GM18858 (cell line): ENCODE results near the gene NLRP4.
"Not testable (repeated sequence)": the region's sequence is repeated elsewhere in the genome, so short reads cannot be mapped to it uniquely, and the experiment has no call there.

Experiments
- ATAC-seq: cut with Tn5 transposase; IDR thresholded peaks from one replicate; pipeline ENCODE4 v1.9.1; 2021; ENCODE audit not compliant: unreplicated experiment

Gene NLRP4

DNA sequence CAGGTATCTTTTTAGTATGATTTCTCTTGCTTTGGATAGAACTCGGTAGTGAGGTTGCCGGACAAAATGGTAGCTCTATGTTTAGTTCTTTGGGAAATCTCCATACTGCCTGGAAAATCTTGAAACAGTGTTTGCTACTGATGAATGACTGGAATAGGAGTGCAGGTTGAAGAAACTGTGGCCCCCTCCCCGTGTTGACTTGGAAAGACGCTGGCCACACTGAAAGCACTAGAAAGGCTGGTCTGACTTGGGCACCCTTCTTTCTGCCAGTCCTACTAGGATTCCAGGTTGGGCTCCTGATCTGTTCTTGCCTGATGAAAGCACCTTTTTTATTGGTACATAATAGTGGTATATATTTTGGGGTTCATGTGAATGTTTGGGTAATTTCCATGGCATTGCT, 46.3 kb downstream of the NLRP4 start:
- no peak for ATAC-seq

- ATAC-seq = no peak
Measured at GRCh38 chr19:55898911-55899310, 62.6 kb downstream of the NLRP4 start.

DNA sequence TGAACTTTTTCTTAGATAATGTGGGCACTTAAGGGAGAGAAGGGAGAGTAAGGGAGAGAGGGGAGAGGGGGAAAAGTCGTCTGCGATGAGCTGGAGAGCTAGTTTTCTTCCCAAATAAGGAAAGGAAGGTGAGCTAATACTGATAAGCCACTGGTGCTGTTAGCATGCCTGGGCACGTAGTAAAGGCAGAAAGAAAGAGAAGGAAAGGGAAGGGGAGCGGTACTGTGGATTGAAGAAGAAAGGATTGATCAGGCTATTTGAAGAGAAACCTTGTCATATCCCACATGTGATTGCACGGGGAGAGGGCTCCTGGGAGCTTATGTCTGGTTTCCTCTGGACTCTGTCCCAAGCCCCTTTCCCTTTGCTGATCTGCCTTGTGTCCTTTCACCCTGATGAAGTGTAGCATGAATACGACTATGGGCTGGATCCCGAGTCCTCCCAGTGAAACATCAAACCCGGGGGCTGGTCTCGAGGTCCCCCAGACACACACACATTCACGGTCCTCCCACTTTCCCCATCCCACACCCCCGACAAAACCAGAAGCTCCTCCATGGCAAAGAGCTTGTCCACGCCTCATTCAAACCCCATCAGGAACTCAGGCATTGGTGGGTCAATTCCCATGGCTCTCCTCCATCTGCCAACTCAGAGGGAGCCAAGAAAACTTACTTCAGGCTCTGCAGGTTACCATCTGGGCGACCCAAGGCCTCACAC, 65.2 kb downstream of the NLRP4 start:
- ATAC-seq = no peak

DNA sequence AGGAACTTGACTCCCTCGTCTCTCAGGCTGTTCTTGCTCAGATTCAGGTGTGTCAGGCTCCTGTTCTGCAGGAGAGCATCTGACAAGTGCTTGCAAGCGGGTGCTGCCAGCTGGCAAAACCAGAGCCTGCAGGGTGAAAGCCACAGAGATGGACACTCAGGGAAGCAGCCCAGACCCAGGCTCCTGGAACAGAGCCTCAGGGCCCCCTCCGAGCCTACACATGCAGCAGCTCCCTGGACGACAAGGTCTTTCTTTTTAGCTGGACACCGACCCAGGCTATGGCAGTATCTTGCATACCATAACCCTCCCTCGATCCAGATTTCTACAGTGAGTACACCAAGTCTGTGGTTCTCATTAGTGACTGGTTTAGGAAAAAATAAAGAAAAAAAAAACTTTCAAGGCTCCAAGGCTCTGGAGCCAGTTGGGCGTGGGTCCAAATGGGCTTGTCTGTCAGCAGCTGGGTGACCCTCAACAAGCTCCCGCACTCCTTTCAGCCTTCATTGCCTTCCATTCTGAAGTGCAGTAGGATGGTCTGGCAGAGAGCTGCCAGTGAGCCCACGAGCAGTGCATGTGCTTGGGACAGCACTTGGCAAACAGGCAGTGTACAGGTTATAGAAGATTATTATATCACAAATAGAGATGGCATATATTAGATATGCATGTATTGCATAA, 65.9 kb downstream of the NLRP4 start:
- ATAC-seq = no peak

- no peak for ATAC-seq
Measured at GRCh38 chr19:55907286-55907685, 70.9 kb downstream of the NLRP4 start.

DNA sequence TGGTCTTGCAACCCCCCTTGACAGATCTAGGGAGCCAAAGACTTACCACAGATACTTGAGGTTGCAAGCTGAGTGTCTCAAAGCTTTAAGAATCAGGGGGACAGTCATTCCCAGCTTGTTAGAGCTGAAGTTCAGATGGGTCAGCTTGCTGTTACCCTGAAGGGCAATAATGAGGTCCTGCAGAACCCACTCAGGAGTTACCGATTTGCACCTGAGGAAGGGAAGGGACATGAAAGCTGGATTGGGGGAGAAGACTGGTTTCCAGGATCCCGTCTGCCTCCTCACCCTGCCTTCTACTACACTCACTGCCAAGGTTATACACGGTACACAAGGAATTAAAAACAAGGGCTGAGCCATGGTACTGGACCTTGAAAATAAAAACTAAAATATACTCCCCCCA, 71.4 kb downstream of the NLRP4 start:
- no peak for ATAC-seq

GRCh38 chr19:55909801-55910200, 73.5 kb downstream of the NLRP4 start:
- no peak for ATAC-seq

GRCh38 chr19:55912916-55913315, 76.6 kb downstream of the NLRP4 start:
- ATAC-seq = no peak

DNA sequence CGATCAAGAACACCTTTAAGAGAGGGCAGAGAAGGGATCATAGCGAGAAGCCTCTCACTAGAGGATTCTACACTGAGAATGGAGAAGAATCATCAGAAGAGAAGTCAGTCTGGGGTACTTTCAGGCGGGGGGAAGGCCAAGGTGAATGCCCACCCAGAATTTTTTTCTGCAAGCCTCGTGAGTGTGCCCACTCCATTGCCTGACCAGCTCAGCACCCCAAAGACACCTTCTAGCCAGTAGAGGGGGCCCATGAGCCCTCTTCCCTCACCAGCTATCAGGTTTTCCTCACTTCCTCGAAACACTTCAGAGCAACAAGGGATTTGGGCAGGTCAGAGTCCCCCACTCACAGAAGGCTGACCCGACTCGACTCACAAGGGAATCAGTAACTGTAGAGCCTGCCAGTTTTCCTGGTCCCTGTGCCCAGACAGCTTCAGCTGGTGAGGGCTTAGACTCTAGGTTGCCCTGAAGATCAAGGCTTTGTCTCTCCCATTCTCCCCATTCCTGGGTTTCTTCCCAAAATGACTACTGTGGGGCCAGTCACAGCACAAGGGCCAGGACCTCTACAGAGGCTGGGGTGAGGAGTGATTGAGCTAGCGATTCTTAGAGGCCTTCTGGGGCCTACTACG, 77.4 kb downstream of the NLRP4 start:
- no peak for ATAC-seq

- no peak for ATAC-seq
Measured at GRCh38 chr19:55923556-55923955, 87.2 kb downstream of the NLRP4 start.

- no peak for ATAC-seq
Measured at GRCh38 chr19:55927991-55928390, 91.7 kb downstream of the NLRP4 start.

DNA sequence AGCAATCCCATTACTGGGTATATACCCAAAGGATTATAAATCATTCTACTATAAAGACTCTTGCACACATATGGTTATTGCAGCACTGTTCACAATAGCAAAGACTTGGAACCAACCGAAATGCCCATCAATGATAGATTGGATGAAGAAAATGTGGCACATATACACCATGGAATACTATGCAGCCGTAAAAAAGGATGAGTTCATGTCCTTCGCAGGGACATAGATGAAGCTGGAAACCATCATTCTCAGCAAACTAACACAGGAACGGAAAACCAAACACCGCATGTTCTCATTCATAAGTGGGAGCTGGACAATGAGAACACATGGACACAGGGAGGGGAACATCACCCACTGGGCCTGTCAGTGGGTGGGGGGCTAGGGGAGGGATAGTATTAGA, 92.9 kb downstream of the NLRP4 start:
- not testable (repeated sequence) for ATAC-seq

GRCh38 chr19:55930996-55931515, 94.7 kb downstream of the NLRP4 start:
- no peak for ATAC-seq
